ENCODE measurements around the gene GCNT4.
"Not testable (repeated sequence)": the region's sequence is repeated elsewhere in the genome, so short reads cannot be mapped to it uniquely, and the experiment has no call there.

The GCNT4 gene

GRCh38 chr5:75052192-75053053 is at the start of gene GCNT4:
GCNT4 (minus strand) TSS chr5:75052558; CDS start chr5:75030037, 22,521 bp downstream.
- DNase-seq = peak; percentile 26

GRCh38 chr5:75095956-75096355 is 43.6 kb upstream of the GCNT4 start:
- not testable (repeated sequence) for DNase-seq

- peak; percentile 13 for DNase-seq
Measured at GRCh38 chr5:75091597-75091996, 39.2 kb upstream of the GCNT4 start.

- DNase-seq = no peak
Measured at GRCh38 chr5:75089662-75090061, 37.3 kb upstream of the GCNT4 start.

- peak; percentile 17 for DNase-seq
Measured at GRCh38 chr5:75089137-75089536, 36.8 kb upstream of the GCNT4 start.

- DNase-seq = no peak
Measured at GRCh38 chr5:75088648-75089047, 36.3 kb upstream of the GCNT4 start.

GRCh38 chr5:75081510-75081909 is 29.2 kb upstream of the GCNT4 start:
- DNase-seq = no peak

GRCh38 chr5:75079346-75079745 is 27.0 kb upstream of the GCNT4 start:
- not testable (repeated sequence) for DNase-seq

- no peak for DNase-seq
Measured at GRCh38 chr5:75078027-75078426, 25.7 kb upstream of the GCNT4 start.

- no peak for DNase-seq
Measured at GRCh38 chr5:75072061-75072460, 19.7 kb upstream of the GCNT4 start.

GRCh38 chr5:75071100-75071499 is 18.7 kb upstream of the GCNT4 start:
- DNase-seq = no peak

GRCh38 chr5:75067434-75067833 is 15.1 kb upstream of the GCNT4 start:
- no peak for DNase-seq

GRCh38 chr5:75062925-75063531 is 10.7 kb upstream of the GCNT4 start:
- no peak for DNase-seq

- DNase-seq = no peak
Measured at GRCh38 chr5:75059912-75060545, 7.7 kb upstream of the GCNT4 start.

GRCh38 chr5:75058986-75059535 is 6.7 kb upstream of the GCNT4 start:
- no peak for DNase-seq

GRCh38 chr5:75057561-75057960 is 5.2 kb upstream of the GCNT4 start:
- no peak for DNase-seq

GRCh38 chr5:75055727-75056144 is 3.4 kb upstream of the GCNT4 start:
- DNase-seq = peak; percentile 28

- no peak for DNase-seq
Measured at GRCh38 chr5:75054134-75054930, 2.0 kb upstream of the GCNT4 start.

- DNase-seq = peak; percentile 76
Measured at GRCh38 chr5:75053304-75054133, 1.2 kb upstream of the GCNT4 start.

GRCh38 chr5:75053054-75053303 is 621 bp upstream of the GCNT4 start:
- no peak for DNase-seq

GRCh38 chr5:75051217-75051751 is 1.1 kb downstream of the GCNT4 start:
- DNase-seq = no peak

GRCh38 chr5:75050415-75050814 is 1.9 kb downstream of the GCNT4 start:
- no peak for DNase-seq

Data from kidney glomerular epithelial cell (primary cell).